Measurements from ENCODE around the gene ZNF280B. TPM values are rescaled to one million over a fixed set of nuclear protein-coding genes. Genes with fewer than 3 reads are reported as not detected.
"Not testable (repeated sequence)": the region's sequence is repeated elsewhere in the genome, so short reads cannot be mapped to it uniquely, and the experiment has no call there.

ZNF280B gene
- total RNA-seq, 1 experiment from 2014 or later = 5.9 TPM

DNA sequence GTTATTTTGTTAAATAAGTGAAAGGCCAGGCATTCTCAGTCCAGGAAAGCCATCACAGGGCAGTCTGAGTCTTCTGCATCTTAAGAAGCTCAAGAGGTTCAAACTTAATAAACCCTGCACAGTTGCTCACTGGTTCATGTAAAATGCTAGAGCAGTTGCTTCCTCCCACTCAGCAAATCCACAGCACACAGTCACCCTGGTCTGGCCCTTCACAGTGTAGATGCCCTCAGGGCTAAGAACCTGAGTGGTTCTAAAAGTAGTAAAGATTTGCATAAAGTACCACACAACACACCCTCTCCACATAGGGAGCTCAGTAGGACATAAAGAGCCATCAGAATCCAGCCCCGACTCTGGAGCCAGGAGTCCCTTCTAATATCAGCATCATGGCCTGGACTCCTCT lies 58.7 kb downstream of the ZNF280B start (continued):
- TF ChIP-seq, protein P1, sequence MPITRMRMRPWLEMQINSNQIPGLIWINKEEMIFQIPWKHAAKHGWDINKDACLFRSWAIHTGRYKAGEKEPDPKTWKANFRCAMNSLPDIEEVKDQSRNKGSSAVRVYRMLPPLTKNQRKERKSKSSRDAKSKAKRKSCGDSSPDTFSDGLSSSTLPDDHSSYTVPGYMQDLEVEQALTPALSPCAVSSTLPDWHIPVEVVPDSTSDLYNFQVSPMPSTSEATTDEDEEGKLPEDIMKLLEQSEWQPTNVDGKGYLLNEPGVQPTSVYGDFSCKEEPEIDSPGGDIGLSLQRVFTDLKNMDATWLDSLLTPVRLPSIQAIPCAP (CRISPR knock-in tag; IDR thresholded peaks at IDR 0.05) = no peak
- TF ChIP-seq RORB (CRISPR knock-in tag; IDR thresholded peaks at IDR 0.05) = no peak
- no peak for TF ChIP-seq TEAD1 (CRISPR knock-in tag; IDR thresholded peaks at IDR 0.05)
- TF ChIP-seq ZNF396 (CRISPR knock-in tag; IDR thresholded peaks at IDR 0.05; ENCODE audit: borderline replicate concordance) = no peak

DNA sequence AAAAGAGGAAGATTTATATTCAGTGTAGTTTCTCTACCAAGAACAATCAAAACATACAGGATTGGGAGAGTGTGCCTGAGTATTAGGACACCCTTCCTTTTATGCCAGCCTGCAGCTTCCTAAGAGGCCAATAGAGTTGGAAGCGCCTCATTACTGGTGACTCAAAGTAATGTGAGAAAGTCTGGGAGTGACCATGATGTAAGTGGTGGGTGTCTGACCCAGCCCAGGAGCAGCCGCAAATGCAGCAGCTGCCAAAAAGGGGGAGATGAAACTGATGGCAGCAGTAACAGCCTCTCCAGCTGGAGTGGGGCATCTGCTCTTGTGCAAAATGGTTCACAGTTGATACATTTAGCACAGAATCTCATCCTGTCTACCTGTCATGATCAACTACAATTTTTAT lies 62.0 kb downstream of the ZNF280B start:
- DNase-seq (ENCODE audit: low spot score) = no peak
- peaks cover 13% of the 10 kb centered on the region for H3K9me3 Mint-ChIP-seq
- TF ChIP-seq FOXP1 (CRISPR knock-in tag; IDR thresholded peaks at IDR 0.05; ENCODE audit: borderline replicate concordance) (no peak), ETV6 (CRISPR knock-in tag; IDR thresholded peaks at IDR 0.05) (no peak), TEAD4 (CRISPR knock-in tag; IDR thresholded peaks at IDR 0.05) (no peak), KAT7 (CRISPR knock-in tag; IDR thresholded peaks at IDR 0.05; ENCODE audit: borderline replicate concordance) (no peak), ZNF671 (CRISPR knock-in tag; IDR thresholded peaks at IDR 0.05) (no peak), IRF2 (CRISPR knock-in tag; IDR thresholded peaks at IDR 0.05; ENCODE audit: borderline replicate concordance, low read depth) (no peak), ZNF532 (CRISPR knock-in tag; IDR thresholded peaks at IDR 0.05; ENCODE audit: borderline replicate concordance) (no peak), ATF1 (CRISPR knock-in tag; IDR thresholded peaks at IDR 0.05) (no peak)
- peaks cover 97% of the 10 kb centered on the region for H3K27me3 Mint-ChIP-seq (ENCODE audit: low read depth)
- ChIA-PET CTCF (interaction anchor here (0.9 to 2.0 kb wide), 4 partner anchors 15 to 24 kb away, joined by 3 to 8 read pairs (median 4); no protein-coding TSS in a partner anchor), POLR2A (no interaction called here)
- H3K4me3 Mint-ChIP-seq = no peak overlapping the region
- no peaks in the 10 kb centered on the region for H3K36me3 Mint-ChIP-seq
- H3K27ac Mint-ChIP-seq = no peak overlapping the region
- H3K4me1 Mint-ChIP-seq = no peaks in the 10 kb centered on the region
- ATAC-seq = no peak

- H3K27ac Mint-ChIP-seq; H3K4me1 Mint-ChIP-seq; ATAC-seq; CTCF ChIA-PET; H3K4me3 Mint-ChIP-seq; POLR2A ChIA-PET; DNase-seq (ENCODE audit: low spot score): not testable (repeated sequence)
- Mint-ChIP-seq H3K27me3 (ENCODE audit: low read depth) (peaks cover 97% of the 10 kb centered on the region), H3K9me3 (peaks cover 34% of the 10 kb centered on the region), H3K36me3 (peaks cover 12% of the 10 kb centered on the region)
Measured at GRCh38 chr22:22444007-22444589, 64.4 kb downstream of the ZNF280B start.

DNA sequence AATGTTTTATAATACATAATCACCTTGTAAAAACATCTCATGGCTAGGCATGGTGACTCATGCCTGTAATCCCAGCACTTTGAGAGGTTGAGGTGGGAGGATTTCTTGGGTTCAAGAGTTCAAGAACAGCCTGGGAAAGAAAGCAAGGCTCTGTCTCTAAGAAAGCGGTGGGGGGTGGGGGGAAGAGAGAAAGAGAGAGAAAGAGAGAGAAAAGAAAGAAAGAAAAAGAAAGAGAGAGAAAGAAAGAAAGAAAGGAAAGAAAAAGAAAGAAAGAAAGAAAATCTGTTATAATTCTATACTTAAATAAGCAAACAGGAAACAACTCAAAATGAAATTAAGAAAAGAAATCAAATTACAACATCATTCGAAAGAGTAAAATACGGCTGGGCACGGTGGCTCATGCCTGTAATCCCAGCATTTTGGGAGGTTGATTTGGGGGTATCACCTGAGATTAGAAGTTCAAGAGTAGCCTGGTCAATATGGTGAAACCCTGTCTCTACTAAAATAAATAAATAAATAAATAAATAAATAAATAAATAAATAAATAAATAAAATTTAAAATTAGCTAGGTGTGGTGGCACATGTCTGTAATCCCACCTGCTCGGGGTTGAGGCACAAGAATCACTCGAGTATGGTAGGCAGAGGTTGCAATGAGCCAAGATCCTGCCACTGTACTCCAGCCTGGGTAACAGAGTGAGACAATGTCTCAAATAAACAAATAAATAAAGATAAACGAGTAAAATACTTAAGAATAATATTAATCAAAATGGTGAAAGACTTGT lies 65.4 kb downstream of the ZNF280B start:
- Mint-ChIP-seq H3K27ac (no peak overlapping the region), H3K36me3 (peaks cover 12% of the 10 kb centered on the region), H3K4me3 (no peak overlapping the region), H3K4me1 (no peaks in the 10 kb centered on the region), H3K27me3 (ENCODE audit: low read depth) (peaks cover 97% of the 10 kb centered on the region), H3K9me3 (peaks cover 37% of the 10 kb centered on the region)
- ChIA-PET CTCF (no interaction called here), POLR2A (no interaction called here)
- no peak for DNase-seq (ENCODE audit: low spot score)
- no peak for ATAC-seq
- TF ChIP-seq NR3C1 (CRISPR knock-in tag; conservative IDR thresholded peaks at IDR 0.05; ENCODE audit: low read depth) (no peak), AFF4 (CRISPR knock-in tag; IDR thresholded peaks at IDR 0.05; ENCODE audit: borderline replicate concordance) (no peak), KAT7 (CRISPR knock-in tag; IDR thresholded peaks at IDR 0.05; ENCODE audit: borderline replicate concordance) (no peak), ATF2 (CRISPR knock-in tag; IDR thresholded peaks at IDR 0.05; ENCODE audit: borderline replicate concordance, low read depth) (no peak), NR1H2 (CRISPR knock-in tag; IDR thresholded peaks at IDR 0.05) (no peak)
- TF ChIP-seq, protein P2, sequence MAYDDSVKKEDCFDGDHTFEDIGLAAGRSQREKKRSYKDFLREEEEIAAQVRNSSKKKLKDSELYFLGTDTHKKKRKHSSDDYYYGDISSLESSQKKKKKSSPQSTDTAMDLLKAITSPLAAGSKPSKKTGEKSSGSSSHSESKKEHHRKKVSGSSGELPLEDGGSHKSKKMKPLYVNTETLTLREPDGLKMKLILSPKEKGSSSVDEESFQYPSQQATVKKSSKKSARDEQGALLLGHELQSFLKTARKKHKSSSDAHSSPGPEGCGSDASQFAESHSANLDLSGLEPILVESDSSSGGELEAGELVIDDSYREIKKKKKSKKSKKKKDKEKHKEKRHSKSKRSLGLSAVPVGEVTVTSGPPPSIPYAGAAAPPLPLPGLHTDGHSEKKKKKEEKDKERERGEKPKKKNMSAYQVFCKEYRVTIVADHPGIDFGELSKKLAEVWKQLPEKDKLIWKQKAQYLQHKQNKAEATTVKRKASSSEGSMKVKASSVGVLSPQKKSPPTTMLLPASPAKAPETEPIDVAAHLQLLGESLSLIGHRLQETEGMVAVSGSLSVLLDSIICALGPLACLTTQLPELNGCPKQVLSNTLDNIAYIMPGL (CRISPR knock-in tag; IDR thresholded peaks at IDR 0.05) = no peak

All from WTC11 (cell line).